ENCODE measurements around the gene APMAP.

The APMAP gene

GRCh38 chr20:25024171-25024570 lies 31.6 kb upstream of the APMAP start:
- peak; percentile 7 for DNase-seq

- DNase-seq = peak; percentile 2
Measured at GRCh38 chr20:25023356-25023755, 30.8 kb upstream of the APMAP start.

GRCh38 chr20:25022680-25023079 lies 30.1 kb upstream of the APMAP start:
- DNase-seq = peak; percentile 8

GRCh38 chr20:25021336-25021735 lies 28.8 kb upstream of the APMAP start:
- no peak for DNase-seq

- peak; percentile 4 for DNase-seq
Measured at GRCh38 chr20:25020901-25021301, 28.4 kb upstream of the APMAP start.

- peak; percentile 2 for DNase-seq
Measured at GRCh38 chr20:25020345-25020744, 27.8 kb upstream of the APMAP start.

- no peak for DNase-seq
Measured at GRCh38 chr20:25019381-25020155, 27.0 kb upstream of the APMAP start.

GRCh38 chr20:25018841-25019240 lies 26.3 kb upstream of the APMAP start:
- DNase-seq = no peak

GRCh38 chr20:25018425-25018824 lies 25.9 kb upstream of the APMAP start:
- no peak for DNase-seq

GRCh38 chr20:25017257-25017803 lies 24.8 kb upstream of the APMAP start:
- DNase-seq = peak; percentile 8

GRCh38 chr20:25016471-25016870 lies 23.9 kb upstream of the APMAP start:
- peak; percentile 6 for DNase-seq

GRCh38 chr20:25015986-25016385 lies 23.4 kb upstream of the APMAP start:
- peak; percentile 16 for DNase-seq

- peak; percentile 6 for DNase-seq
Measured at GRCh38 chr20:25014816-25015215, 22.3 kb upstream of the APMAP start.

- peak; percentile 10 for DNase-seq
Measured at GRCh38 chr20:25013478-25014380, 21.2 kb upstream of the APMAP start.

- DNase-seq = peak; percentile 8
Measured at GRCh38 chr20:25012616-25013189, 20.2 kb upstream of the APMAP start.

- DNase-seq = peak; percentile 7
Measured at GRCh38 chr20:25011831-25012241, 19.3 kb upstream of the APMAP start.

GRCh38 chr20:25011261-25011660 lies 18.7 kb upstream of the APMAP start:
- DNase-seq = peak; percentile 4

GRCh38 chr20:25009218-25010145 lies 16.9 kb upstream of the APMAP start:
- DNase-seq = peak; percentile 8

- DNase-seq = peak; percentile 15
Measured at GRCh38 chr20:25008388-25009217, 16.1 kb upstream of the APMAP start.

GRCh38 chr20:25007491-25008305 lies 15.1 kb upstream of the APMAP start:
- peak; percentile 11 for DNase-seq

Measured in right hindlimb (tissue), 1 donor.